HUDEP-2 (cell line): ENCODE results near the gene KIAA1217.

Source experiments
- DNase-seq, 76 experiments: peaks; one replicate each; lab custom pipeline; 2025; ENCODE audit not compliant: unreplicated experiment in 76 of 76; lab: John Stamatoyannopoulos, UW

KIAA1217 gene

DNA sequence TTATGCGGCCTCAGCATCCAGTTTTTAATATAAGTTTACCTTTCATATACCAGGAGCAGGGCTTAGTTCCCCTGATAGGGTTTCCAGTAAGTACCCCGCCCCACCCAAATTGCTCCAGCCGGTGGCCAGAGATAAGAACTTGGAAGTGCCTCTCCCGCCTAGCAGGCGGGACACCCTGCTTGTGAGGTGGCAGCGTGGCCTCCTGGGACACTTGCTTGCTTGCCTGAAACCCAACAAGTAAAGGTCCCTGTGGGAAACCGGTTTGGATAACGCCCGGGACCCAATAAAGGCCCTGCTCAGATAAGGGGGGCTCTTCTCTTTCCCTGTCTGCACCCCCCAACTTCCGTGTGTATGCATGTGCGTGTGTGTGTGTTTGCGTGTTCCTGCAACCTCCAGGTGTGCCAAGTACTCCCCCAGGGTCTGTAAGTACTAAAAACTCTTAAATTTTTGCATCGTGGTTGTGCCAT is 360.4 kb downstream of the KIAA1217 start:
- DNase-seq = peak in 75 of 76 experiments; percentile 19 to 88 (median 73)

DNA sequence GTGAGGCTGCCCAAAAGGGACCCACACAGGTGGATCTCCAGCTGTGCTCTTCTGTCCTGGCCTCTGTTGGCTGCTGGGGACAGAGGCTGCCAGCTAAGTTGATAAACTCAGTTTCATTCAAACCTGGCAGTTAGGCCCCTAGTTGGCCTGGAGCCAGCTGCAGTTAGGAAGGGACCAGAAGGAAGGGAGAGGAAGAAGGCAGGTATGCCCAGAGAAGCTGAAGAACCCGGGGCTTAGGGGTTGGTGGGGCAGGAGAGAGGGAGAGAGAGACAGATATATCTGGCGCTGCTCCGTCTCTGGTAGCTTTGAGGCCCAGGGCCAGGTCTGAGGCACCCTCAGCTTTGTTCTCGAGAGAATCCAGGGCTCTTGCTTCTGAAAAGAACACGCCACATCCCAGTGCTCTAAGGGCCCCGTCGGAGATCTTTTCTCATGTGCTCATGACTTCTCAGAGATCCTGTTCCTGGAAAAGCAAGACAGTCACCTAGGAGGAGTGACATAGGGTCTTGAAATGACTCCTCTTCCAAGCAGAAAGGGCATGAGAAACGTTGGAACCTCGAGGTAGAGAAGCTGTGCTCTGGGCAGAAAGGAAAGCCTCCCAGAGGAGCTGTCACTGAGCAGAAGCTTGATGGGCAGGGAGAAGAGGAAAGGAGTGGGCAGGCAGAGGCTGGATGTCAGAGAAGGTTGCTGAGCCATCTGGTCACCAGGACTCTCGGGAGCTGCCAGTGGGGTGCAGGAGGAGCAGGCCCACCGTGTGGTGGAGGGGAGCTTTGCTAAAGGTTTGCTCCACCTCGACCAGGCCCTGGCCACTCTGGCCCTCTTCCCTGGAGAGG is 361.1 kb downstream of the KIAA1217 start:
- DNase-seq = peak in 40 of 76 experiments; percentile 9 to 64 (median 28)

- peak in 1 of 76 experiments; percentile 4 for DNase-seq
Observed at GRCh38 chr10:24570658-24571426, 361.9 kb downstream of the KIAA1217 start.

- no peak for DNase-seq
Observed at GRCh38 chr10:24571870-24572450, 363.0 kb downstream of the KIAA1217 start.

- DNase-seq = no peak
Observed at GRCh38 chr10:24574161-24574560, 365.2 kb downstream of the KIAA1217 start.

DNA sequence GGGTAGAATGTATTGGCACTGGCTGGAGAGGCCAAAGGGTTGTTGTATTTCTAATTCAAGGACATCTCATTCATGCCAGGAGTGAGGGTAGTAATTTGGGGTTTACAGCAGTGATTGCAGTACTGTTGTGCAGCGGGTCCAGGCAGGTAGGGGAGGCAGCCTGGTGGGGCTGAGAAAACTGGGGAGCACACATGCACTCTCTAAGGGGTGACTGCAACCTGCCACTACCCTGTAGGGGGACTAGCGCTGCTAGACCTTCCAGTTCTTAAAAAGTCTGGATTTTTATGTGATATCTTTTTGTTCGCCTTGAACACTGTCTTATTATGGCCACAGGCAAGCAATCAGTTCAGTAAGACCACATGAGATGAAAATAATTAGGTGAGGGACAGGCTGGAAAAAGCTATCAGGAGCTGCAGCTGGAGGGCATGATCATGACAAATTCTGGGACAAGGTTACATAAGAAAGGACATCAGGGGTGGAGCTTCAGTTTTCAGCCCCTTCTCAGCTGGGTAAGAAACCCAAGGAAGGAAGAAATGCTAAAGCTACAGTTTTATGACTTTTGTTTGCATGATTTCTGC is 365.7 kb downstream of the KIAA1217 start:
- DNase-seq = no peak

- no peak for DNase-seq
Observed at GRCh38 chr10:24575481-24576002, 366.6 kb downstream of the KIAA1217 start.

DNA sequence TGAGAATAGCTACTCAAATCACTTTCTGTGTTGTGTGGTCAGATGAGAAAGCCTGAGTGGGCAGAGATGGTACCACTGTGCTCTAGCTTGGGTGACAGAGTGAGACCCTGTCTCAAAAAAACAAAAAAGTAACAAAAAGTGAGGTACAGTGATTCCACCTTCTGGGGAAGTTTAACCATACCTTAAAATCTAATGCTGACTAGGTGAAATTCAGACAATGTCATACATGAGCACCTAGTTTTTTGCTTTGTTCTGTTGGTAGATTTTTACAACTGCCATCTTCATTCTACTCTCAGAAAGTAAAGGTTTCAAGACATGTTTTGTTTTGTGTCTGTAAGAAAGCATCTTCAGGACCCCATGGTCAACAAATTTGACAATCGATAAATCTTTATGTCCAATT is 370.5 kb downstream of the KIAA1217 start:
- no peak for DNase-seq

GRCh38 chr10:24579906-24580305 is 371.0 kb downstream of the KIAA1217 start:
- DNase-seq = no peak

- no peak for DNase-seq
Observed at GRCh38 chr10:24589265-24589664, 380.3 kb downstream of the KIAA1217 start.

DNA sequence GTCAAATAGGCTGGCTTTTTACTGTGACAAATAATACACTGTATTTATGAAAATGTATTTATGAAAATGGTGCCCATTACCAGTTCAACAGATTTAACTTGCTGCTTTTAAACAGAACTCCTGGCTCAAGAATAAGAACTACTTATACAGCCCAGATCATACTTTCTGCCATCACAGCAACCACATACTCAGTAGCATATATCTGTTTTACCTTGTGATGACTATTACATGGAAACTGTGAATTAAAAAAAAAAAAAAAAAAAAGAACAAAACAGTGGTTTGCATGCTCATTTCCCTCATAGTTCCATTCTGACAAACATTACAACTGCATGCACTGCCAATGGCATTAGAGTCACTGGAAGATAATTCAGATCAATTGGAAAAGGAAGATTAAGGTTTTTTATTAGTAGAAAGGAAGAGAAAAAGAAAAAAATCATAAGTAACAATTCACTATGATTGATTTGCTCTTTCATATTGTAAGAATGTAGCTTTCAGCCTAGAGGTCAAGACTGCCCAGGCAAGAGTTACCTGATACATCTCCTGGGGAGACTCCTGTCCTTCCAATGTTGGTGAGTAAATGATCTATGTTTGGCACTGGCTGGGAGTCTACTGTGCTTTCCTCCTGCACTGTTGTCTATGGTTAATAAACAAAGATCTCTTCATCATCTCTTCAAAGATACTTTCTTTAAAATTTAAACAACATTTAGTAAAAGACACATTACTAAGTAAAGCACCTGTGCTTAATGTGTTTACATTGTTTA is 381.9 kb downstream of the KIAA1217 start:
- DNase-seq = no peak

DNA sequence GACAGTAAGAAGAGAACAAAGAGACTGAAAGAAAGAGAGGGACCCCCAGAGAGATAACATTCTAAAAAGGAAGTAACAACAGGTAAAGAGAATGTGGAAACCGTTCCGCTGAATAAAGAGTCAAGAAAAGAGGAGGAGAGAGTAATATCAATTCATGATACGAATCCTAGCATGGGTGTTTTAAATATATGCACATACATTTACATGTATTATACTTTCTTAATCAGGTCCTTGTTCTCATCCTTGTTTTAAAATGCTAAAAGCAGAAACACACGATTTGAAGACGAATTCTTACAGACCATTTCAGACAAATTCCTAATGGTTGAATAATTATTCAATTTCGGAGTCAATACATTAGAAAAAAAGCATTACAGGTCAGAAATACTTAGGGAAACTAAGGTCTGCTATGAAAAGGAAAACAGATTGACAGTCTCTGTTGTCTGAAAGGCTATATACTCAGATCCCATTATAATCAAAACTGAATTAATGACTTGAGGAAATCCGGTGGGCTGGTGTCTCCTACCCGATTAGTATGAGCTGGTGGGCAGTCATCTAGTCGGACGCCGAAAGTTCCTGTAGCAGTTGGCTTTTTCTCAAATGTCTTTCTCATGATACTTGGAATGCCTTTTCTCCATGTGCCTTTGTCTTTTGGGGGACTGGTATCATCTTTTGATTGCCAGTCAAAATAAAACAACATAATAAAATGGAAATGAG is 387.4 kb downstream of the KIAA1217 start:
- DNase-seq = no peak

DNA sequence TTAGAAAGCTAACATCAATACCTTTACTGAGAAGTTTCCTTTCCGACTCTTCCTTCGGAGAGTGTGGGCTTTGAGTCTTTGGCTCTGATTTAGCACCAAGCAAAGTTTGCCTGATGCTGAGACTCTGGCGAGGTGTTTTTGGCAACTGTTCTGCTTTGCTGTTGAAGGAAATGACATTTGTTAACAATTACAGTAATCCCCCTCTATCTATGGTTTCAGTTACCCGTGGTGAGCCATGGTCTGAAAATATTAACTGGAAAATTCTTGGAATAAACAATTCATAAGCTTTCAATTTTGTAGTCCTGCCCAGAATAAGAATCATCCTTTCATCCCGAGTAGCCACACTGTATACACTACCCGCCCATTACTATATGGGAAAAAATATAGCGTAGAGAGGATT is 388.5 kb downstream of the KIAA1217 start:
- no peak for DNase-seq
